Body of pancreas (tissue), 4 donors: ENCODE measurements around the gene GPC4. TPM values are rescaled to one million over a fixed set of nuclear protein-coding genes. Genes with fewer than 3 reads are reported as not detected.

Experiments used
- ATAC-seq: fragments of 150-250 bp; one replicate; pipeline ENCODE4 v1.9.1; 2016
- DNase-seq, 4 donors: peaks; one replicate each; pipeline ENCODE4 v3.0.0-alpha.2; 2019
- H3K27ac ChIP-seq, 4 donors: fragments of 200-600 bp; sonication (generic); 1 replicate in 3 of 4; 2 replicates in 1 of 4; pipeline versions ENCODE4 v1.5.1 to v1.6.1; 2016 to 2019; ENCODE audit warnings: mild to moderate bottlenecking in 1 of 4, mixed read lengths in 1 of 4, moderate library complexity in 1 of 4
- H3K27me3 ChIP-seq, 2 donors: fragments of 200-600 bp; sonication (generic); one replicate each; pipeline ENCODE4 v1.6.0; 2016; ENCODE audit warnings: mild to moderate bottlenecking in 1 of 2
- H3K36me3 ChIP-seq, 2 donors: fragments of 200-600 bp; sonication (generic); replicated peaks in 1 of 2; 2 replicates each; pipeline ENCODE4 v1.5.1; 2016; ENCODE audit warnings: low read depth in 2 of 2; ENCODE audit not compliant: insufficient read depth in 1 of 2
- H3K4me1 ChIP-seq: fragments of 200-600 bp; sonication (generic); one replicate; pipeline ENCODE4 v1.6.0; 2016
- H3K4me3 ChIP-seq, 2 donors: fragments of 200-600 bp; sonication (generic); 1 replicate in 1 of 2; 2 replicates in 1 of 2; pipeline ENCODE4 v1.5.1; 2016 to 2019
- H3K9me3 ChIP-seq, 3 donors: fragments of 200-600 bp; sonication (generic); 1 replicate in 2 of 3; 2 replicates in 1 of 3; pipeline ENCODE4 v1.5.1; 2016
- CTCF ChIP-seq, 7 experiments: fragments of 450-650 bp in 4 of 7; fragments of 200-600 bp in 3 of 7; sonication (generic) in 3 of 7; IDR thresholded peaks; one replicate each; pipeline ENCODE4 v1.5.1; 2016 to 2019; ENCODE audit warnings: antibody characterized with exemption in 7 of 7
- POLR2A ChIP-seq, 3 donors: fragments of 450-650 bp; IDR thresholded peaks; one replicate each; pipeline ENCODE4 v1.6.1; 2016; ENCODE audit warnings: antibody characterized with exemption in 3 of 3, mild to moderate bottlenecking in 2 of 3
- whole genome bisulfite sequencing, 2 donors: methylation state at CpG; one replicate each; pipeline ENCODE4 v1.1.5; 2017; 5-methylcytosine and 5-hydroxymethylcytosine counted together
- intact Hi-C: fragments of 100-400 bp; cut with DNase I; formaldehyde crosslinking; loops from one replicate; pipeline ENCODE4 v1.15.1; 2023
- total RNA-seq, 2 donors: library from RNA; depleted of rRNA; stranded (reverse); fragments of >200 nt; gene quantifications; one replicate each; pipeline ENCODE4 v1.1.0, GENCODE V29; 2016

Gene GPC4
- total RNA-seq, 2 donors from 2014 or later = 9.3 to 11.2 TPM

- TF ChIP-seq POLR2A (IDR thresholded peaks at IDR 0.05) (no peak), CTCF (IDR thresholded peaks at IDR 0.05) (no peak)
- H3K27ac ChIP-seq = peak overlapping the region in 2 of 4 donors; percentile 44 to 69
- intact Hi-C loops = no loop called here
- peaks cover 46% of the 10 kb centered on the region for H3K4me1 ChIP-seq
- H3K27me3 ChIP-seq = no peaks in the 10 kb centered on the region
- H3K36me3 ChIP-seq = no peaks in the 10 kb centered on the region
- WGBS, 2 donors = 13 to 17% methylated on average over 3 of the region's 3 CpGs
- DNase-seq = no peak
- H3K4me3 ChIP-seq = no peak overlapping the region
- ATAC-seq = no peak
- no peaks in the 10 kb centered on the region for H3K9me3 ChIP-seq
Observed at GRCh38 chrX:133391111-133391510, 24.2 kb downstream of the GPC4 start.

GRCh38 chrX:133390676-133391075 is 24.6 kb downstream of the GPC4 start:
- Histone ChIP-seq H3K9me3 (no peaks in the 10 kb centered on the region), H3K27ac (peak overlapping the region in 2 of 4 donors; percentile 44 to 69), H3K4me3 (no peak overlapping the region), H3K27me3 (no peaks in the 10 kb centered on the region), H3K36me3 (no peaks in the 10 kb centered on the region), H3K4me1 (peaks cover 46% of the 10 kb centered on the region)
- intact Hi-C loops = no loop called here
- DNase-seq = peak; percentile 16 to 48 (median 32)
- peak; percentile 12 for ATAC-seq
- WGBS, 2 donors = 7 to 27% methylated on average over 5 of the region's 5 CpGs
- TF ChIP-seq CTCF (IDR thresholded peaks at IDR 0.05) = no peak
- TF ChIP-seq POLR2A (IDR thresholded peaks at IDR 0.05) = no peak

- Histone ChIP-seq H3K36me3 (no peaks in the 10 kb centered on the region), H3K27ac (peak overlapping the region in 2 of 4 donors; percentile 44 to 69), H3K27me3 (no peaks in the 10 kb centered on the region), H3K4me1 (peaks cover 48% of the 10 kb centered on the region), H3K4me3 (no peak overlapping the region), H3K9me3 (no peaks in the 10 kb centered on the region)
- intact Hi-C loops = no loop called here
- ATAC-seq (no peak), DNase-seq (no peak)
- TF ChIP-seq CTCF (IDR thresholded peaks at IDR 0.05) (no peak), POLR2A (IDR thresholded peaks at IDR 0.05) (no peak)
- WGBS, 2 donors = 82 to 86% methylated on average over 1 to 6 of the region's 6 CpGs
Observed at GRCh38 chrX:133389975-133390374, 25.3 kb downstream of the GPC4 start.

- intact Hi-C loops = no loop called here
- DNase-seq = no peak
- Histone ChIP-seq H3K4me3 (no peak overlapping the region), H3K27me3 (no peaks in the 10 kb centered on the region), H3K36me3 (no peaks in the 10 kb centered on the region), H3K27ac (no peak overlapping the region), H3K4me1 (peaks cover 28% of the 10 kb centered on the region), H3K9me3 (no peaks in the 10 kb centered on the region)
- no peak for ATAC-seq
- TF ChIP-seq POLR2A (IDR thresholded peaks at IDR 0.05) (no peak), CTCF (IDR thresholded peaks at IDR 0.05) (no peak)
- 79 to 87% methylated on average over 5 to 6 of the region's 6 CpGs for WGBS, 2 donors
Observed at GRCh38 chrX:133384454-133384853, 30.8 kb downstream of the GPC4 start.
